Transverse colon (tissue), 4 donors: ENCODE measurements around the gene MLLT10.

ENCODE experiments used
- EP300 ChIP-seq: sonication (generic); formaldehyde crosslinking; IDR thresholded peaks from one replicate; pipeline ENCODE4 v1.6.1; 2017; ENCODE audit warnings: antibody characterized with exemption, low read depth
- POLR2A ChIP-seq: fragments of 450-650 bp; IDR thresholded peaks from one replicate; pipeline ENCODE4 v1.6.1; 2016; ENCODE audit warnings: antibody characterized with exemption, mild to moderate bottlenecking, moderate library complexity
- POLR2AphosphoS5 ChIP-seq, 3 donors: sonication (generic); formaldehyde crosslinking; IDR thresholded peaks; one replicate each; pipeline ENCODE4 v1.6.1; 2016; ENCODE audit warnings: antibody characterized with exemption in 3 of 3
- TF ChIP-seq, protein P1 (sequence below), 5 experiments: fragments of 200-600 bp in 3 of 5; fragments of 450-650 bp in 2 of 5; sonication (generic) in 3 of 5; IDR thresholded peaks; 1 replicate in 2 of 5; 2 replicates in 3 of 5; pipeline ENCODE4 v1.5.1; 2016 to 2017; ENCODE audit warnings: antibody characterized with exemption in 5 of 5, inconsistent platforms in 3 of 5, mild to moderate bottlenecking in 2 of 5, moderate library complexity in 1 of 5

DNA sequence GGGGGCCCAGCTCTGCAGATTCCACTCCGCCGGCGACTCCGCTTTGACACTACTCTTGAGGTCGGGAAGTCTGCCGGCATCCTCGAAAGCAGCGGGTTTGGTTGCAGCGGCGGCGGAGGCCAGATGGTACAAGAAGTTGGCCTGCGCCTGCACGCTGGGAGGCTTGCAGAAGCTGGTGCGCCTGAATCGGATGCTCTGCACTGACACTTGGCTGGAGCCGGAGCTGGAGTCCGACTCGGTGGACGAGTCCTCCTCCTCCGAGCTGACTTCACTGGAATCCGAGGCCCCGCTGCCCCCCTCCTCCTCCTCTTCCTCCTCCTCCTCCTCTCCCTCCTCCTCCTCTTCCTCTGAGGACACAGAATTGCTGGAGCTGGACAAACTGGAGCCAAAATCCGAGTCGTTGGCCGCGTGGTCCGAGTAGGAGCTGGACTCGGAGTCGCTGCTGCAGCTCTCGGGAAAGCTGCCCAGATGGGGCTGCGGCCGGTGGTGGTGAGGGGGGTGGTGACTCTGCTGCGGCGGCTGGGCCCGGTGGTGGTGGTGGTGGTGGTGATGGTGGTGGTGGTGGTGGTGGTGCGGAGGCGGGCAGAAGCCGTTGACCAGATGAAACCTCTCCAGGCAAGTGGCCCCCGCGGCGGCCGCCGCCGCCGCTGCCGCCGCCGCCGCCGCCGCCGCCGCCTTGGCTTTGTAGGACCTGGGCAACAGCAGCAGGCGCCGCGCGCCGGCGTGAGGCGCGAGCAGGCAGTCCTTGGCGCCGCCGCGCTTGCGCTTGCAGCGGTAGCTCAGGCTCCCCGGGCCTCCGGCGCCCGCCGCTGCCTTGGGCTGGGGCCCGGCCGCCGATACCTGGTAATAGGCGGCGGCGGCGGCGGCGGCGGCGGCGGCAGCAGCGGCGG lies 17.5 kb upstream of the MLLT10 start:
- TF ChIP-seq EP300 (no peak), POLR2AphosphoS5 (IDR thresholded peaks at IDR 0.05) (no peak), POLR2A (no peak)
- TF ChIP-seq, protein P1, sequence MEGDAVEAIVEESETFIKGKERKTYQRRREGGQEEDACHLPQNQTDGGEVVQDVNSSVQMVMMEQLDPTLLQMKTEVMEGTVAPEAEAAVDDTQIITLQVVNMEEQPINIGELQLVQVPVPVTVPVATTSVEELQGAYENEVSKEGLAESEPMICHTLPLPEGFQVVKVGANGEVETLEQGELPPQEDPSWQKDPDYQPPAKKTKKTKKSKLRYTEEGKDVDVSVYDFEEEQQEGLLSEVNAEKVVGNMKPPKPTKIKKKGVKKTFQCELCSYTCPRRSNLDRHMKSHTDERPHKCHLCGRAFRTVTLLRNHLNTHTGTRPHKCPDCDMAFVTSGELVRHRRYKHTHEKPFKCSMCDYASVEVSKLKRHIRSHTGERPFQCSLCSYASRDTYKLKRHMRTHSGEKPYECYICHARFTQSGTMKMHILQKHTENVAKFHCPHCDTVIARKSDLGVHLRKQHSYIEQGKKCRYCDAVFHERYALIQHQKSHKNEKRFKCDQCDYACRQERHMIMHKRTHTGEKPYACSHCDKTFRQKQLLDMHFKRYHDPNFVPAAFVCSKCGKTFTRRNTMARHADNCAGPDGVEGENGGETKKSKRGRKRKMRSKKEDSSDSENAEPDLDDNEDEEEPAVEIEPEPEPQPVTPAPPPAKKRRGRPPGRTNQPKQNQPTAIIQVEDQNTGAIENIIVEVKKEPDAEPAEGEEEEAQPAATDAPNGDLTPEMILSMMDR (IDR thresholded peaks at IDR 0.05), result no peak
